OCI-LY7 (cell line): ENCODE measurements around the gene SIRT3. TPM values are rescaled to one million over a fixed set of nuclear protein-coding genes. Genes with fewer than 3 reads are reported as not detected.

ENCODE experiments used
- BruUV-seq: library from RNA; stranded (reverse); fragments of 400-500 nt; replicated peaks from 2 replicates; lab custom pipeline; 2021; lab: Mats Ljungman, UMichigan
- CTCF ChIA-PET: fragments of 300-600 bp; sonication (Branson Sonifier 250); formaldehyde crosslinking; loops from one replicate; lab custom pipeline; 2022; ENCODE audit warnings: antibody characterized with exemption; ENCODE audit not compliant: unreplicated experiment; lab: Charles Lee
- POLR2A ChIA-PET: fragments of 300-600 bp; sonication (Branson Sonifier 250); formaldehyde crosslinking; loops from one replicate; lab custom pipeline; 2022; ENCODE audit warnings: antibody characterized with exemption; lab: Charles Lee
- DNase-seq: peaks from one replicate; pipeline ENCODE4 v3.0.0-alpha.2; 2015; ENCODE audit warnings: low spot score
- H2AFZ ChIP-seq: fragments of 200-600 bp; sonication (generic), shearing (Covaris generic); 2 replicates; pipeline ENCODE4 v1.6.1; 2014; ENCODE audit warnings: mild to moderate bottlenecking, antibody characterized with exemption, low read length, moderate library complexity
- H3K27ac ChIP-seq: fragments of 200-600 bp; sonication (generic); 2 replicates; pipeline ENCODE4 v1.5.1; 2014; ENCODE audit warnings: mixed run types, low read depth, mild to moderate bottlenecking, moderate library complexity, low read length, inconsistent platforms; ENCODE audit not compliant: poor library complexity, severe bottlenecking
- H3K36me3 ChIP-seq: fragments of 200-600 bp; sonication (generic); 2 replicates; pipeline ENCODE4 v1.6.1; 2014; ENCODE audit warnings: mild to moderate bottlenecking, antibody characterized with exemption, low read length, moderate library complexity, mixed read lengths; ENCODE audit not compliant: insufficient read depth
- H3K4me1 ChIP-seq: fragments of 200-600 bp; sonication (generic); 2 replicates; pipeline ENCODE4 v1.5.1; 2014; ENCODE audit warnings: mild to moderate bottlenecking, low read length; ENCODE audit not compliant: insufficient read depth, poor library complexity, severe bottlenecking
- H3K4me2 ChIP-seq: fragments of 200-600 bp; sonication (generic); 2 replicates; pipeline ENCODE4 v1.6.1; 2014; ENCODE audit warnings: mild to moderate bottlenecking, low read length
- H3K4me3 ChIP-seq: fragments of 200-600 bp; sonication (generic); 2 replicates; pipeline ENCODE4 v1.5.1; 2014; ENCODE audit warnings: mild to moderate bottlenecking, low read depth, low read length; ENCODE audit not compliant: poor library complexity, severe bottlenecking
- H3K79me2 ChIP-seq: fragments of 200-600 bp; sonication (generic); 2 replicates; pipeline ENCODE4 v1.6.1; 2016; ENCODE audit warnings: low read depth, mild to moderate bottlenecking, low read length, moderate library complexity, mixed read lengths; ENCODE audit not compliant: insufficient read depth
- H3K9me2 ChIP-seq: fragments of 200-600 bp; sonication (generic); 2 replicates; pipeline ENCODE4 v1.6.1; 2016; ENCODE audit warnings: mild to moderate bottlenecking, low read length, mixed read lengths; ENCODE audit not compliant: insufficient read depth
- H3K9me3 ChIP-seq: fragments of 200-600 bp; sonication (generic); 2 replicates; pipeline ENCODE4 v1.6.1; 2014; ENCODE audit warnings: mild to moderate bottlenecking, mixed run types, low read length, mixed read lengths
- H4K20me1 ChIP-seq: fragments of 200-600 bp; sonication (generic); 2 replicates; pipeline ENCODE4 v1.6.1; 2014; ENCODE audit warnings: mild to moderate bottlenecking, antibody characterized with exemption, low read length, moderate library complexity, mixed read lengths; ENCODE audit not compliant: insufficient read depth
- CTCF ChIP-seq: fragments of 200-600 bp; sonication (generic); conservative IDR thresholded peaks from 2 replicates; pipeline ENCODE4 v1.5.1; 2014; ENCODE audit warnings: mild to moderate bottlenecking, antibody characterized with exemption, low read length, moderate library complexity, mixed read lengths
- EZH2phosphoT487 ChIP-seq: fragments of 200-600 bp; sonication (generic); IDR thresholded peaks from 2 replicates; pipeline ENCODE4 v1.6.1; 2018; ENCODE audit warnings: low read depth, borderline replicate concordance, mild to moderate bottlenecking, mixed run types, antibody characterized with exemption, low read length, moderate library complexity, mixed read lengths
- intact Hi-C: fragments of 100-400 bp; cut with micrococcal nuclease; formaldehyde crosslinking; loops from one replicate; pipeline ENCODE4 v1.10.0; 2022; ENCODE audit not compliant: unreplicated experiment
- total RNA-seq, 2 experiments: library from RNA; depleted of rRNA in 1 of 2; stranded (reverse); fragments of >200 nt in 1 of 2; shearing (Covaris generic) in 1 of 2; gene quantifications; 2 replicates each; pipeline ENCODE4 v1.2.3, GENCODE V29; 2014 to 2022

Gene SIRT3
- total RNA-seq, 2 experiments from 2014 or later = 8.5 to 21.0 TPM

- H2AFZ ChIP-seq = no peak overlapping the region
- CTCF ChIA-PET = no interaction called here
- POLR2A ChIA-PET = no interaction called here
Observed at GRCh38 chr11:214083-214482, 22.1 kb downstream of the SIRT3 start.

GRCh38 chr11:213111-213510 lies 23.0 kb downstream of the SIRT3 start:
- CTCF ChIA-PET = no interaction called here

More at GRCh38 chr11:214083-214482, 22.1 kb downstream of the SIRT3 start:
- DNase-seq = no peak
- no TSS peak for BruUV-seq
- no peaks in the 10 kb centered on the region for H3K9me3 ChIP-seq
- H3K4me3 ChIP-seq = no peak overlapping the region
- H3K9me2 ChIP-seq = no peaks in the 10 kb centered on the region
- peaks cover 15% of the 10 kb centered on the region for H3K79me2 ChIP-seq
- no peak overlapping the region for H3K27ac ChIP-seq
- H3K36me3 ChIP-seq = peaks cover 72% of the 10 kb centered on the region
- intact Hi-C loops = no loop called here
- H3K4me1 ChIP-seq = peaks cover 14% of the 10 kb centered on the region
- no peak overlapping the region for H3K4me2 ChIP-seq
- TF ChIP-seq EZH2phosphoT487 (no peak), CTCF (no peak)
- H4K20me1 ChIP-seq = no peaks in the 10 kb centered on the region

More at GRCh38 chr11:213111-213510, 23.0 kb downstream of the SIRT3 start:
- H3K4me1 ChIP-seq = peaks cover 14% of the 10 kb centered on the region
- H2AFZ ChIP-seq = no peak overlapping the region
- H3K4me2 ChIP-seq = no peak overlapping the region
- POLR2A ChIA-PET = no interaction called here
- no peaks in the 10 kb centered on the region for H3K9me3 ChIP-seq
- no peak overlapping the region for H3K4me3 ChIP-seq
- H4K20me1 ChIP-seq = no peaks in the 10 kb centered on the region
- H3K36me3 ChIP-seq = peaks cover 72% of the 10 kb centered on the region
- no peak for DNase-seq
- H3K79me2 ChIP-seq = peaks cover 23% of the 10 kb centered on the region
- no TSS peak for BruUV-seq
- TF ChIP-seq EZH2phosphoT487 (no peak), CTCF (no peak)
- H3K9me2 ChIP-seq = no peaks in the 10 kb centered on the region
- no peak overlapping the region for H3K27ac ChIP-seq
- intact Hi-C loops = no loop called here
